Mesenchymal stem cell (in vitro differentiated cells and primary cell): ENCODE measurements around the gene TIMM8B. TPM values are rescaled to one million over a fixed set of nuclear protein-coding genes. Genes with fewer than 3 reads are reported as not detected.

Source experiments
- DNase-seq: peaks from one replicate; pipeline ENCODE4 v3.0.0-alpha.2; 2013
- H2AFZ ChIP-seq: one replicate; pipeline ENCODE4 v1.6.1; 2013; ENCODE audit warnings: low read depth, mild to moderate bottlenecking, control low read depth, inconsistent platforms, low read length, moderate library complexity
- H2AK5ac ChIP-seq: 2 replicates; pipeline ENCODE4 v1.6.1; 2013; ENCODE audit warnings: low read length, moderate library complexity, mild to moderate bottlenecking, inconsistent platforms; ENCODE audit not compliant: severe bottlenecking
- H2BK120ac ChIP-seq: one replicate; pipeline ENCODE4 v1.6.1; 2013; ENCODE audit warnings: low read depth, mild to moderate bottlenecking, inconsistent platforms, low read length, moderate library complexity
- H2BK12ac ChIP-seq, 2 experiments: one replicate each; pipeline ENCODE4 v1.6.1; 2013; ENCODE audit warnings: inconsistent platforms in 2 of 2, low read length in 2 of 2, mild to moderate bottlenecking in 2 of 2, moderate library complexity in 2 of 2, control low read depth in 1 of 2
- H2BK15ac ChIP-seq: one replicate; pipeline ENCODE4 v1.6.1; 2013; ENCODE audit warnings: mild to moderate bottlenecking, low read depth, inconsistent platforms; ENCODE audit not compliant: poor library complexity, severe bottlenecking
- H2BK5ac ChIP-seq: 2 replicates; pipeline ENCODE4 v1.6.1; 2013; ENCODE audit warnings: low read depth, mild to moderate bottlenecking, low read length, control low read depth, inconsistent platforms; ENCODE audit not compliant: poor library complexity, severe bottlenecking
- H3K14ac ChIP-seq, 2 experiments: one replicate each; pipeline ENCODE4 v1.6.1; 2013; ENCODE audit warnings: inconsistent platforms in 2 of 2, low read length in 2 of 2, control low read depth in 1 of 2, mild to moderate bottlenecking in 1 of 2, moderate library complexity in 1 of 2
- H3K18ac ChIP-seq, 2 experiments: one replicate each; pipeline ENCODE4 v1.6.1; 2013; ENCODE audit warnings: inconsistent platforms in 2 of 2, low read length in 2 of 2, control low read depth in 1 of 2, low read depth in 1 of 2, mild to moderate bottlenecking in 1 of 2
- H3K23ac ChIP-seq, 2 experiments: one replicate each; pipeline ENCODE4 v1.6.1; 2013; ENCODE audit warnings: inconsistent platforms in 2 of 2, low read length in 2 of 2, mild to moderate bottlenecking in 2 of 2, moderate library complexity in 2 of 2, control low read depth in 1 of 2
- H3K27ac ChIP-seq: 2 replicates; pipeline ENCODE4 v1.5.1; 2013; ENCODE audit warnings: mild to moderate bottlenecking, moderate library complexity, low read length, control low read depth, inconsistent platforms; ENCODE audit not compliant: poor library complexity, severe bottlenecking
- H3K27me3 ChIP-seq, 2 experiments: 2 replicates each; pipeline versions ENCODE4 v1.6.1 to v1.7.0; 2013; ENCODE audit warnings: low read length in 2 of 2, mild to moderate bottlenecking in 2 of 2, moderate library complexity in 2 of 2, control low read depth in 1 of 2, inconsistent platforms in 1 of 2; ENCODE audit not compliant: control insufficient read depth in 1 of 2, insufficient read depth in 1 of 2
- H3K36me3 ChIP-seq, 2 experiments: 2 replicates each; pipeline versions ENCODE4 v1.6.1 to v1.7.0; 2013; ENCODE audit warnings: low read length in 2 of 2, control low read depth in 1 of 2, inconsistent platforms in 1 of 2, low read depth in 1 of 2, mild to moderate bottlenecking in 1 of 2; ENCODE audit not compliant: insufficient read depth in 2 of 2, control insufficient read depth in 1 of 2
- H3K4ac ChIP-seq, 2 experiments: one replicate each; pipeline ENCODE4 v1.6.1; 2013; ENCODE audit warnings: inconsistent platforms in 2 of 2, low read length in 2 of 2, mild to moderate bottlenecking in 2 of 2, moderate library complexity in 2 of 2, control low read depth in 1 of 2, low read depth in 1 of 2
- H3K4me1 ChIP-seq: 2 replicates; pipeline ENCODE4 v1.6.1; 2013; ENCODE audit warnings: low read depth, low read length, control low read depth; ENCODE audit not compliant: control insufficient read depth, insufficient read depth
- H3K4me2 ChIP-seq: 2 replicates; pipeline ENCODE4 v1.6.1; 2013; ENCODE audit warnings: low read length, mild to moderate bottlenecking, inconsistent platforms; ENCODE audit not compliant: poor library complexity, severe bottlenecking
- H3K4me3 ChIP-seq, 2 experiments: 2 replicates each; pipeline versions ENCODE4 v1.5.1 to v1.7.0; 2013; ENCODE audit warnings: low read length in 2 of 2, mild to moderate bottlenecking in 2 of 2, control low read depth in 1 of 2, low read depth in 1 of 2; ENCODE audit not compliant: insufficient read depth in 1 of 2
- H3K79me1 ChIP-seq: replicated peaks from 2 replicates; pipeline ENCODE4 v1.6.1; 2013; ENCODE audit warnings: mild to moderate bottlenecking, control low read depth, low read length, inconsistent platforms; ENCODE audit not compliant: poor library complexity, severe bottlenecking
- H3K9ac ChIP-seq: 2 replicates; pipeline ENCODE4 v1.7.0; 2013; ENCODE audit warnings: mild to moderate bottlenecking, low read length, moderate library complexity
- H3K9me3 ChIP-seq: 2 replicates; pipeline ENCODE4 v1.7.0; 2013; ENCODE audit warnings: mild to moderate bottlenecking, low read length; ENCODE audit not compliant: control insufficient read depth
- H4K8ac ChIP-seq: one replicate; pipeline ENCODE4 v1.6.1; 2013; ENCODE audit warnings: inconsistent platforms, mild to moderate bottlenecking, low read length, moderate library complexity
- H4K91ac ChIP-seq: one replicate; pipeline ENCODE4 v1.6.1; 2013; ENCODE audit warnings: mild to moderate bottlenecking, low read length, inconsistent platforms
- WGBS: methylation state at CpG from one replicate; pipeline ENCODE4 v1.1.7; 2013; ENCODE audit warnings: mixed read lengths; 5-methylcytosine and 5-hydroxymethylcytosine counted together
- small RNA-seq: library from polyadenylated mRNA; stranded (forward); fragments of <200 nt; extraction: miRNeasy Mini kit (QIAGEN cat#:217004); gene quantifications from one replicate; pipeline ENCODE3, GENCODE V24; 2013; ENCODE audit warnings: low read depth

Gene TIMM8B

GRCh38 chr11:112042161-112042960 lies 44.2 kb downstream of the TIMM8B start:
- no peak overlapping the region for H2AFZ ChIP-seq
- DNase-seq: peak; percentile 70
- H3K27ac ChIP-seq: no peak overlapping the region
- H3K23ac ChIP-seq: no peak overlapping the region
- no peaks in the 10 kb centered on the region for H3K27me3 ChIP-seq
- H3K4ac ChIP-seq: no peak overlapping the region
- H3K4me1 ChIP-seq: no peaks in the 10 kb centered on the region
- peaks cover 13% of the 10 kb centered on the region for H3K79me1 ChIP-seq
- H3K18ac ChIP-seq: no peak overlapping the region
- H3K9me3 ChIP-seq: no peaks in the 10 kb centered on the region
- H2BK5ac ChIP-seq: no peak overlapping the region
- H2AK5ac ChIP-seq: no peak overlapping the region
- peaks cover 13 to 82% of the 10 kb centered on the region in 2 experiments for H3K36me3 ChIP-seq
- no peak overlapping the region for H4K91ac ChIP-seq
- WGBS: 100% methylated on average over 1 of the region's 6 CpGs
- no peak overlapping the region for H2BK120ac ChIP-seq
- no peak overlapping the region for H2BK12ac ChIP-seq
- no peak overlapping the region for H3K9ac ChIP-seq
- no peak overlapping the region for H3K4me3 ChIP-seq
- no peak overlapping the region for H2BK15ac ChIP-seq
- H3K4me2 ChIP-seq: no peak overlapping the region
- no peak overlapping the region for H4K8ac ChIP-seq
- H3K14ac ChIP-seq: no peak overlapping the region

- Histone ChIP-seq H3K4ac (no peak overlapping the region), H3K4me3 (no peak overlapping the region), H3K27ac (no peak overlapping the region), H3K18ac (no peak overlapping the region), H2BK12ac (no peak overlapping the region), H3K14ac (no peak overlapping the region), H3K9ac (no peak overlapping the region), H2BK5ac (no peak overlapping the region), H2BK120ac (no peak overlapping the region), H3K4me2 (no peak overlapping the region), H2BK15ac (no peak overlapping the region), H4K8ac (no peak overlapping the region), H3K4me1 (no peaks in the 10 kb centered on the region), H2AFZ (no peak overlapping the region), H3K27me3 (no peaks in the 10 kb centered on the region), H4K91ac (no peak overlapping the region), H3K79me1 (peaks cover 13% of the 10 kb centered on the region), H3K36me3 (peaks cover 11 to 71% of the 10 kb centered on the region in 2 experiments), H3K23ac (no peak overlapping the region), H3K9me3 (no peaks in the 10 kb centered on the region), H2AK5ac (no peak overlapping the region)
- no peak for DNase-seq
Observed at GRCh38 chr11:112037527-112037926, 49.0 kb downstream of the TIMM8B start.

Small RNAs within 50 kb of the gene (small RNA-seq; reads per million reads assigned to genes)
- not detected for gene AP000907.3
